SK-N-SH (cell line): ENCODE data around the gene ABCA1. TPM values are rescaled to one million over a fixed set of nuclear protein-coding genes. Genes with fewer than 3 reads are reported as not detected.
"Not testable (repeated sequence)": the region's sequence is repeated elsewhere in the genome, so short reads cannot be mapped to it uniquely, and the experiment has no call there.

Experiments
- CTCF ChIA-PET: fragments of 300-600, 350-600 bp; formaldehyde crosslinking; extraction: SDS; loops from one replicate; lab custom pipeline; 2021; lab: Yijun Ruan, JAX
- POLR2A ChIA-PET: fragments of 350-600 bp; sonication (Branson Sonifier 250); formaldehyde crosslinking; extraction: SDS; loops from one replicate; lab custom pipeline; 2020; ENCODE audit warnings: antibody characterized with exemption, inconsistent platforms; lab: Yijun Ruan, JAX
- DNase-seq: peaks from one replicate; pipeline ENCODE4 v3.0.0; 2012
- H2AFZ ChIP-seq: fragments of 200-600 bp; sonication (generic); 2 replicates; pipeline ENCODE4 v1.8.1; 2016; ENCODE audit warnings: antibody characterized with exemption, mild to moderate bottlenecking, low read depth
- H3F3A ChIP-seq: fragments of 200-600 bp; sonication (generic); replicated peaks from 2 replicates; pipeline ENCODE3; 2016; ENCODE audit warnings: antibody characterized with exemption, mild to moderate bottlenecking; ENCODE audit not compliant: insufficient read depth
- H3K27ac ChIP-seq, 2 experiments: fragments of 200-500 bp in 1 of 2; fragments of 200-600 bp in 1 of 2; sonication (Bioruptor generic) in 1 of 2; sonication (generic), shearing (Covaris generic) in 1 of 2; 2 replicates each; pipeline versions ENCODE4 v1.5.1 to v1.6.1; 2014 to 2016; ENCODE audit warnings: low read depth in 2 of 2, inconsistent platforms in 1 of 2, low read length in 1 of 2, mild to moderate bottlenecking in 1 of 2, mixed read lengths in 1 of 2
- H3K27me3 ChIP-seq: fragments of 200-600 bp; sonication (generic), shearing (Covaris generic); 2 replicates; pipeline ENCODE4 v1.6.1; 2016; ENCODE audit warnings: mixed run types; ENCODE audit not compliant: insufficient read depth
- H3K36me3 ChIP-seq, 2 experiments: fragments of 200-500 bp in 1 of 2; fragments of 200-600 bp in 1 of 2; sonication (Bioruptor generic) in 1 of 2; sonication (generic) in 1 of 2; replicated peaks in 1 of 2; 2 replicates each; pipeline versions ENCODE3 to v1.5.1; 2014 to 2016; ENCODE audit warnings: low read length in 1 of 2, mild to moderate bottlenecking in 1 of 2; ENCODE audit not compliant: insufficient read depth in 2 of 2, control insufficient read depth in 1 of 2
- H3K4me1 ChIP-seq, 2 experiments: fragments of 200-500 bp in 1 of 2; fragments of 200-600 bp in 1 of 2; sonication (Bioruptor generic) in 1 of 2; sonication (generic), shearing (Covaris generic) in 1 of 2; 2 replicates each; pipeline versions ENCODE4 v1.5.1 to v1.6.1; 2014 to 2016; ENCODE audit warnings: low read depth in 1 of 2, low read length in 1 of 2, mixed run types in 1 of 2; ENCODE audit not compliant: insufficient read depth in 2 of 2, control insufficient read depth in 1 of 2
- H3K4me2 ChIP-seq: fragments of 200-600 bp; sonication (generic), shearing (Covaris generic); 2 replicates; pipeline ENCODE4 v1.6.1; 2017; ENCODE audit warnings: mixed run types
- H3K4me3 ChIP-seq, 2 experiments: fragments of 200-500 bp in 1 of 2; fragments of 200-600 bp in 1 of 2; sonication (Bioruptor generic) in 1 of 2; sonication (generic), shearing (Covaris generic) in 1 of 2; 2 replicates each; pipeline versions ENCODE4 v1.5.1 to v1.8.1; 2014 to 2016; ENCODE audit warnings: low read depth in 2 of 2, inconsistent platforms in 1 of 2, low read length in 1 of 2, mild to moderate bottlenecking in 1 of 2, mixed read lengths in 1 of 2, moderate library complexity in 1 of 2
- H3K79me2 ChIP-seq: fragments of 200-600 bp; sonication (generic); 2 replicates; pipeline ENCODE4 v1.8.1; 2017; ENCODE audit warnings: mild to moderate bottlenecking; ENCODE audit not compliant: insufficient read depth
- H3K9ac ChIP-seq: fragments of 200-600 bp; sonication (generic); 2 replicates; pipeline ENCODE4 v1.6.1; 2017; ENCODE audit warnings: mixed run types
- H3K9me2 ChIP-seq: fragments of 200-600 bp; sonication (generic); 2 replicates; pipeline ENCODE4 v1.6.1; 2017; ENCODE audit warnings: mixed run types
- H3K9me3 ChIP-seq: fragments of 200-600 bp; sonication (generic); 2 replicates; pipeline ENCODE4 v1.6.1; 2017; ENCODE audit warnings: mixed run types, mild to moderate bottlenecking, moderate library complexity
- H4K20me1 ChIP-seq: fragments of 200-600 bp; sonication (generic); 2 replicates; pipeline ENCODE4 v1.6.1; 2017; ENCODE audit warnings: mild to moderate bottlenecking, mixed run types; ENCODE audit not compliant: insufficient read depth
- CHD2 ChIP-seq: fragments of 150-350 bp; IDR thresholded peaks from 2 replicates; pipeline ENCODE4 v1.6.1; 2018; ENCODE audit warnings: low read length; ENCODE audit not compliant: partially characterized antibody
- JUND ChIP-seq: IDR thresholded peaks from 2 replicates; pipeline ENCODE4 v1.4.0; 2012
- MXI1 ChIP-seq: IDR thresholded peaks from 2 replicates; pipeline ENCODE4 v1.6.1; 2012; ENCODE audit warnings: mild to moderate bottlenecking, low read depth, low read length, improper control_type of control experiment
- RFX5 ChIP-seq: IDR thresholded peaks from 2 replicates; pipeline ENCODE4 v1.6.1; 2012; ENCODE audit warnings: mild to moderate bottlenecking, improper control_type of control experiment, low read length
- TAF1 ChIP-seq: IDR thresholded peaks from 2 replicates; pipeline ENCODE4 v1.6.1; 2012; ENCODE audit warnings: low read depth, mild to moderate bottlenecking, low read length, moderate library complexity, borderline replicate concordance
- TCF12 ChIP-seq: IDR thresholded peaks from 2 replicates; pipeline ENCODE4 v1.4.0; 2012
- TEAD4 ChIP-seq: IDR thresholded peaks from 2 replicates; pipeline ENCODE4 v1.4.0; 2012; ENCODE audit warnings: mild to moderate bottlenecking, borderline replicate concordance; ENCODE audit not compliant: insufficient read depth
- WGBS: methylation state at CpG from one replicate; pipeline ENCODE4 v1.1.6; 2017; ENCODE audit warnings: low lambda C conversion rate; 5-methylcytosine and 5-hydroxymethylcytosine counted together
- polyA plus RNA-seq, 3 experiments: library from polyadenylated mRNA; depleted of rRNA; stranded (reverse); fragments of >200 nt; gene quantifications; 2 replicates each; pipeline ENCODE4 v1.2.3, GENCODE V29; 2012

Gene ABCA1
- polyA plus RNA-seq, 1 of the 3 experiments (the other 2 are of a cell fraction): 5.3 TPM

DNA sequence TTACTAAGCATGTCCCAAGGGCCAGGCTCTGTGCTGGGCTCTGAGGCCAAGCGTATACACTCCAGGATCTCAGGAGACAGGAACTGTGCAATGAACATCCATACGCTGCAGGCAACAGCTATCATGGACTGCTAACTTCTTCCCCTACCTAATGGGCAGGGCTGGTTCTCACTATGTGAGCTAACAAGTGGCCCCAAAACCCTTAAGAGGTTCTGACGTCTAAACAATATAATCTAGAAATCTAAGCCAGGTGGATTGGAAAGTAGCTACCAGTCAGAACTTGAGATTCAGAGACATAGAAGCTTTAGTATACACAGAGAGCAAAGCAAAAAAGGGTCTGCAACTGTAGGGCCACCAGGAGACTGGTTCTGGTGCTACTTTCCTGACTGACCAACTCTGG lies 27.6 kb downstream of the ABCA1 start:
- Histone ChIP-seq H3K4me1 (peaks cover 0 to 6% of the 10 kb centered on the region in 2 experiments; a peak in 2 of 4 replicates), H2AFZ (no peak overlapping the region), H3K36me3 (no peaks in the 10 kb centered on the region), H3K4me3 (no peak overlapping the region)
- 72% methylated on average over 3 of the region's 3 CpGs for WGBS
- no peak for TF ChIP-seq JUND
- TF ChIP-seq, all 33 proteins: peak for 0
- Histone ChIP-seq H3K79me2 (no peaks in the 10 kb centered on the region), H4K20me1 (no peaks in the 10 kb centered on the region), H3K9me2 (no peaks in the 10 kb centered on the region), H3K9me3 (no peaks in the 10 kb centered on the region), H3F3A (peaks cover 5% of the 10 kb centered on the region), H3K27ac (no peak overlapping the region), H3K4me2 (no peak overlapping the region), H3K9ac (no peak overlapping the region), H3K27me3 (no peaks in the 10 kb centered on the region)
- no peak for DNase-seq
- ChIA-PET CTCF (no interaction called here), POLR2A (no interaction called here)

DNA sequence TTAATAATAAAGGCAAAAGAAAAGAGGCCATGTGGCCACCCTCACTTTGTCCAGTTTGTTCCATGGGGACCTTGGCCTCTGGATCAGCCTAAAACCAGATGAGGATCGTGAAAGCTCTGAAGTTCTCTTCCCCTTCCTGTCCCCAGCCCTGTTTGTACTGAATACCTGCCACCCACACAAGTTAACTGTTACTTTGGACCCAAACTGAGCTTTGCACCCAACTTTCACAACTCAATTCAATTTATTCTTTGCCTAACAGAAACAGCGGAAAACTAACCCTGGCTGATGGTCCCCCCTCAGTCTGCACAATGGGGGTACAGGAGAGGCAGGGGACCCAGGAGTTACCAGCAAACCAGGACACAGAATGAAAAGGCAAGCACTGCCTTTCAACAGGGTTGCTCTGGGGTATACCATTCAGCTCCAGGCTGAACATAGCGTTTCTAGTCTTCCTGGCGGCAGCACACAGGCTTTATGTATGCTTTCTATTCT lies 28.2 kb downstream of the ABCA1 start:
- DNase-seq: no peak
- Histone ChIP-seq H3F3A (peaks cover 2% of the 10 kb centered on the region), H3K27me3 (no peaks in the 10 kb centered on the region), H3K79me2 (no peaks in the 10 kb centered on the region), H4K20me1 (no peaks in the 10 kb centered on the region), H3K27ac (no peak overlapping the region), H3K9ac (no peak overlapping the region), H3K9me2 (no peaks in the 10 kb centered on the region), H3K36me3 (no peaks in the 10 kb centered on the region), H3K4me1 (peaks cover 0 to 6% of the 10 kb centered on the region in 2 experiments; a peak in 2 of 4 replicates), H3K4me3 (no peak overlapping the region), H3K9me3 (no peaks in the 10 kb centered on the region), H2AFZ (no peak overlapping the region), H3K4me2 (no peak overlapping the region)
- ChIA-PET CTCF (interaction anchor here (1.3 kb wide), 1 partner anchor 16 kb away, joined by 3 read pairs; no protein-coding TSS in a partner anchor), POLR2A (no interaction called here)
- no peak for TF ChIP-seq TEAD4
- no peak for TF ChIP-seq RFX5
- TF ChIP-seq CHD2: no peak
- no peak for TF ChIP-seq TCF12
- TF ChIP-seq MXI1: no peak
- TF ChIP-seq TAF1: no peak
- 78% methylated on average over 4 of the region's 4 CpGs for WGBS

GRCh38 chr9:104898376-104898775 lies 29.6 kb downstream of the ABCA1 start:
- H3K27ac ChIP-seq, H3K9me2 ChIP-seq, H3K9ac ChIP-seq, H3K27me3 ChIP-seq, H3F3A ChIP-seq, H2AFZ ChIP-seq, H3K79me2 ChIP-seq, H3K4me1 ChIP-seq, H3K36me3 ChIP-seq, H4K20me1 ChIP-seq, H3K4me3 ChIP-seq, H3K9me3 ChIP-seq, H3K4me2 ChIP-seq, DNase-seq, POLR2A ChIA-PET: not testable (repeated sequence)
- WGBS: 95% methylated on average over 6 of the region's 6 CpGs
- CTCF ChIA-PET: interaction anchor here (1.3 kb wide), 1 partner anchor 15 kb away, joined by 3 read pairs; no protein-coding TSS in a partner anchor
